HepG2 (cell line): ENCODE data around the gene ERBB3. TPM values are rescaled to one million over a fixed set of nuclear protein-coding genes. Genes with fewer than 3 reads are reported as not detected.
A peak's percentile ranks its signal among the peaks of the same experiment; 100 is the strongest.

ENCODE experiments used
- FOSL2 ChIP-seq: sonication (generic); formaldehyde crosslinking; IDR thresholded peaks from 2 replicates; pipeline ENCODE4 v1.4.0; 2020; ENCODE audit warnings: missing genetic modification reagents
- HNF4A ChIP-seq: sonication (generic); formaldehyde crosslinking; IDR thresholded peaks from 2 replicates; pipeline ENCODE4 v1.4.0; 2020; ENCODE audit warnings: missing genetic modification reagents
- HNRNPL ChIP-seq: fragments of 200-400 bp; formaldehyde crosslinking; IDR thresholded peaks from 2 replicates; pipeline ENCODE4 v1.6.1; 2017; ENCODE audit warnings: mild to moderate bottlenecking, low read depth, low read length
- KAT2B ChIP-seq: fragments of 150-350 bp; IDR thresholded peaks from 2 replicates; pipeline ENCODE4 v1.6.1; 2014; ENCODE audit warnings: low read depth, low read length, borderline replicate concordance
- NCOA5 ChIP-seq: sonication (generic); formaldehyde crosslinking; IDR thresholded peaks from 2 replicates; pipeline ENCODE4 v1.4.0; 2020; ENCODE audit warnings: missing genetic modification reagents
- NFE2L2 ChIP-seq: fragments of 150-350 bp; IDR thresholded peaks from 2 replicates; pipeline ENCODE4 v1.6.1; 2014; ENCODE audit warnings: low read length
- PTBP1 ChIP-seq: fragments of 200-400 bp; formaldehyde crosslinking; IDR thresholded peaks from 2 replicates; pipeline ENCODE4 v1.6.1; 2018; ENCODE audit warnings: low read length, low read depth; ENCODE audit not compliant: poor library complexity, severe bottlenecking
- SMYD3 ChIP-seq: sonication (generic); formaldehyde crosslinking; IDR thresholded peaks from 2 replicates; pipeline ENCODE4 v1.8.1; 2023; ENCODE audit warnings: mild to moderate bottlenecking, missing genetic modification reagents
- SP1 ChIP-seq, 2 experiments: fragments of 450-650 bp in 1 of 2; sonication (generic) in 1 of 2; formaldehyde crosslinking in 1 of 2; IDR thresholded peaks; 2 replicates each; pipeline versions ENCODE4 v1.4.0 to v1.6.1; 2016 to 2020; ENCODE audit warnings: missing genetic modification reagents in 1 of 2
- SP2 ChIP-seq: sonication (generic); formaldehyde crosslinking; IDR thresholded peaks from 2 replicates; pipeline ENCODE4 v1.5.1; 2020; ENCODE audit warnings: mild to moderate bottlenecking, missing genetic modification reagents
- STAG1 ChIP-seq: sonication (generic); formaldehyde crosslinking; IDR thresholded peaks from 2 replicates; pipeline ENCODE4 v1.4.0; 2020; ENCODE audit warnings: missing genetic modification reagents
- TEAD3 ChIP-seq: optimal IDR thresholded peaks from 2 replicates; pipeline ENCODE3; 2016; ENCODE audit warnings: borderline replicate concordance
- YEATS2 ChIP-seq: sonication (generic); formaldehyde crosslinking; IDR thresholded peaks from 2 replicates; pipeline ENCODE4 v1.4.0; 2020; ENCODE audit warnings: missing genetic modification reagents, borderline replicate concordance
- ZNF256 ChIP-seq: sonication (generic); formaldehyde crosslinking; conservative IDR thresholded peaks from 2 replicates; pipeline ENCODE4 v1.4.0; 2020; ENCODE audit warnings: missing genetic modification reagents
- ZNF598 ChIP-seq: sonication (generic); formaldehyde crosslinking; IDR thresholded peaks from 2 replicates; pipeline ENCODE4 v1.5.1; 2020; ENCODE audit warnings: mild to moderate bottlenecking, missing genetic modification reagents, borderline replicate concordance
- ZNF639 ChIP-seq: conservative IDR thresholded peaks from 2 replicates; pipeline ENCODE4 v1.6.1; 2018; ENCODE audit warnings: missing genetic modification reagents
- ZNF766 ChIP-seq: sonication (generic); formaldehyde crosslinking; IDR thresholded peaks from 2 replicates; pipeline ENCODE4 v1.5.0; 2020; ENCODE audit warnings: missing genetic modification reagents, borderline replicate concordance
- polyA plus RNA-seq, 8 experiments: library from polyadenylated mRNA; depleted of rRNA in 3 of 8; stranded (reverse) in 7 of 8; unstranded in 1 of 8; fragments of >200 nt; fragmentation: Illumina TruSeq in 4 of 8; extraction: Trizol in 4 of 8; gene quantifications; 2 replicates each; pipeline versions ENCODE4 v1.2.1 to v1.2.3, GENCODE V29; 2011 to 2016; ENCODE audit warnings: low read depth in 4 of 8, missing spikeins in 1 of 8, mixed read lengths in 1 of 8; ENCODE audit not compliant: insufficient read depth in 1 of 8
- total RNA-seq, 5 experiments: library from RNA; depleted of rRNA; stranded (reverse); fragments of >200 nt; fragmentation: Illumina TruSeq; extraction: Trizol; gene quantifications; 2 replicates each; pipeline ENCODE4 v1.2.3, GENCODE V29; 2016; ENCODE audit warnings: low read depth in 1 of 5
- TF ChIP-seq, protein P1 (sequence below): sonication (generic); formaldehyde crosslinking; IDR thresholded peaks from 2 replicates; pipeline ENCODE4 v1.4.0; 2020; ENCODE audit warnings: missing genetic modification reagents, borderline replicate concordance
- TF ChIP-seq, protein P2 (sequence below): IDR thresholded peaks from 2 replicates; pipeline ENCODE4 v1.6.1; 2016; ENCODE audit warnings: missing compliant biosample characterization, missing genetic modification reagents, borderline replicate concordance
- TF ChIP-seq, protein P3 (sequence below): sonication (generic); formaldehyde crosslinking; IDR thresholded peaks from 2 replicates; pipeline ENCODE4 v1.4.0; 2020; ENCODE audit warnings: missing genetic modification reagents
- TF ChIP-seq, protein P4 (sequence below): sonication (generic); formaldehyde crosslinking; conservative IDR thresholded peaks from 2 replicates; pipeline ENCODE4 v1.4.0; 2020; ENCODE audit warnings: missing genetic modification reagents

The ERBB3 gene
- total and polyA plus RNA-seq, 2 of the 13 experiments (the other 11 are each of a cell fraction or from before 2014, with no cell fraction given), result 93.6 to 358 TPM

DNA sequence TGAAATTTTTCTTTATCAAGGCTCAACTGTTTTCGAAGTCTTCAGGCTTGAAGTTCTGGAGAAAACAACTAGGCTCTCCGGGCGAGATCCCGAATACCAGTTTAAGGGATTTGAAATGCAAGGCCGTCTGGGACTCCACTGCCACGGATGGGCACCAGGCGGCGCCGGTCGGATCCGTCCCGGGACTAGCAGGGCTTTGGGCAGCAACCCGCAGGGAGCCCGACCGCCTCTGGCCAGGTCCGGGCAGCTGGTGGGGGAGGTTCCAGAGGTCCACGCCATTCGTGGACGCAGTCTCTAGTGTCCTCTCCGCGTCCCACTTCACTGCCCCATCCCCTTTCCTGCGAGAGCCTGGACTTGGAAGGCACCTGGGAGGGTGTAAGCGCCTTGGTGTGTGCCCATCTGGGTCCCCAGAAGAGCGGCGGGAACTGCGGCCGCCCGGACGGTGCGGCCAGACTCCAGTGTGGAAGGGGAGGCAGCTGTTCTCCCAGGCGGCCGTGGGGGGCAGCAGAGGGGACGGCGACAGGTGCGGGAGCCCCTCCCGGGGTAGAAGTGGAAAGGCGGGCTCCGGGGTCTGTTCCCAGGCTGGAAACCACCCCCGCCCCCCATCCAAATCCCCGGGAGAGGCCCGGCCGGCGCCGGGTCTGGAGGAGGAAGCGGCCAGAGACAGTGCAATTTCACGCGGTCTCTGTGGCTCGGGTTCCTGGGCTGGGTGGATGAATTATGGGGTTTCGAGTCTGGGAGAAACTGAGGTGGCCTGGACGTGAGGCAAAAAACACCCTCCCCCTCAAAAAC is 838 bp upstream of the ERBB3 start (continued):
- no peak for TF ChIP-seq SP1 (IDR thresholded peaks at IDR 0.05)
- peak; percentile 27; the same call in 1 of the 2 replicates for TF ChIP-seq SP1 (CRISPR knock-in tag; IDR thresholded peaks at IDR 0.05)
- peak; percentile 58 for TF ChIP-seq PTBP1
- TF ChIP-seq, protein P1, sequence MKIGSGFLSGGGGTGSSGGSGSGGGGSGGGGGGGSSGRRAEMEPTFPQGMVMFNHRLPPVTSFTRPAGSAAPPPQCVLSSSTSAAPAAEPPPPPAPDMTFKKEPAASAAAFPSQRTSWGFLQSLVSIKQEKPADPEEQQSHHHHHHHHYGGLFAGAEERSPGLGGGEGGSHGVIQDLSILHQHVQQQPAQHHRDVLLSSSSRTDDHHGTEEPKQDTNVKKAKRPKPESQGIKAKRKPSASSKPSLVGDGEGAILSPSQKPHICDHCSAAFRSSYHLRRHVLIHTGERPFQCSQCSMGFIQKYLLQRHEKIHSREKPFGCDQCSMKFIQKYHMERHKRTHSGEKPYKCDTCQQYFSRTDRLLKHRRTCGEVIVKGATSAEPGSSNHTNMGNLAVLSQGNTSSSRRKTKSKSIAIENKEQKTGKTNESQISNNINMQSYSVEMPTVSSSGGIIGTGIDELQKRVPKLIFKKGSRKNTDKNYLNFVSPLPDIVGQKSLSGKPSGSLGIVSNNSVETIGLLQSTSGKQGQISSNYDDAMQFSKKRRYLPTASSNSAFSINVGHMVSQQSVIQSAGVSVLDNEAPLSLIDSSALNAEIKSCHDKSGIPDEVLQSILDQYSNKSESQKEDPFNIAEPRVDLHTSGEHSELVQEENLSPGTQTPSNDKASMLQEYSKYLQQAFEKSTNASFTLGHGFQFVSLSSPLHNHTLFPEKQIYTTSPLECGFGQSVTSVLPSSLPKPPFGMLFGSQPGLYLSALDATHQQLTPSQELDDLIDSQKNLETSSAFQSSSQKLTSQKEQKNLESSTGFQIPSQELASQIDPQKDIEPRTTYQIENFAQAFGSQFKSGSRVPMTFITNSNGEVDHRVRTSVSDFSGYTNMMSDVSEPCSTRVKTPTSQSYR (CRISPR knock-in tag), result peak; percentile 33; the same call in 1 of the 2 replicates
- TF ChIP-seq STAG1 (CRISPR knock-in tag), result peak; percentile 47
- TF ChIP-seq, protein P2, sequence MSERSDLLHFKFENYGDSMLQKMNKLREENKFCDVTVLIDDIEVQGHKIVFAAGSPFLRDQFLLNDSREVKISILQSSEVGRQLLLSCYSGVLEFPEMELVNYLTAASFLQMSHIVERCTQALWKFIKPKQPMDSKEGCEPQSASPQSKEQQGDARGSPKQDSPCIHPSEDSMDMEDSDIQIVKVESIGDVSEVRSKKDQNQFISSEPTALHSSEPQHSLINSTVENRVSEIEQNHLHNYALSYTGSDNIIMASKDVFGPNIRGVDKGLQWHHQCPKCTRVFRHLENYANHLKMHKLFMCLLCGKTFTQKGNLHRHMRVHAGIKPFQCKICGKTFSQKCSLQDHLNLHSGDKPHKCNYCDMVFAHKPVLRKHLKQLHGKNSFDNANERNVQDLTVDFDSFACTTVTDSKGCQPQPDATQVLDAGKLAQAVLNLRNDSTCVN, result peak; percentile 23; the same call in 1 of the 2 replicates
- 0 out of 2 replicates have a peak, but pooled peaks have one; percentile 49 for TF ChIP-seq ZNF766 (CRISPR knock-in tag)
- TF ChIP-seq HNRNPL, result peak; percentile 91
- TF ChIP-seq KAT2B, result no peak
- no peak for TF ChIP-seq NCOA5 (CRISPR knock-in tag)
- TF ChIP-seq, protein P3, sequence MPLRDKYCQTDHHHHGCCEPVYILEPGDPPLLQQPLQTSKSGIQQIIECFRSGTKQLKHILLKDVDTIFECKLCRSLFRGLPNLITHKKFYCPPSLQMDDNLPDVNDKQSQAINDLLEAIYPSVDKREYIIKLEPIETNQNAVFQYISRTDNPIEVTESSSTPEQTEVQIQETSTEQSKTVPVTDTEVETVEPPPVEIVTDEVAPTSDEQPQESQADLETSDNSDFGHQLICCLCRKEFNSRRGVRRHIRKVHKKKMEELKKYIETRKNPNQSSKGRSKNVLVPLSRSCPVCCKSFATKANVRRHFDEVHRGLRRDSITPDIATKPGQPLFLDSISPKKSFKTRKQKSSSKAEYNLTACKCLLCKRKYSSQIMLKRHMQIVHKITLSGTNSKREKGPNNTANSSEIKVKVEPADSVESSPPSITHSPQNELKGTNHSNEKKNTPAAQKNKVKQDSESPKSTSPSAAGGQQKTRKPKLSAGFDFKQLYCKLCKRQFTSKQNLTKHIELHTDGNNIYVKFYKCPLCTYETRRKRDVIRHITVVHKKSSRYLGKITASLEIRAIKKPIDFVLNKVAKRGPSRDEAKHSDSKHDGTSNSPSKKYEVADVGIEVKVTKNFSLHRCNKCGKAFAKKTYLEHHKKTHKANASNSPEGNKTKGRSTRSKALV (CRISPR knock-in tag), result peak; percentile 49; the same call in 1 of the 2 replicates
- no peak for TF ChIP-seq ZNF256 (CRISPR knock-in tag)
- TF ChIP-seq ZNF598 (CRISPR knock-in tag), result no peak
- TF ChIP-seq YEATS2 (CRISPR knock-in tag), result peak; percentile 44; the same call in 1 of the 2 replicates
- no peak; the same call in 1 of the 2 replicates for TF ChIP-seq ZNF639
- TF ChIP-seq SP2 (CRISPR knock-in tag), result no peak
- peak; percentile 43 for TF ChIP-seq TEAD3 (CRISPR knock-in tag)
- TF ChIP-seq FOSL2, result peak; percentile 1; the same call in 1 of the 2 replicates
- TF ChIP-seq, protein P4, sequence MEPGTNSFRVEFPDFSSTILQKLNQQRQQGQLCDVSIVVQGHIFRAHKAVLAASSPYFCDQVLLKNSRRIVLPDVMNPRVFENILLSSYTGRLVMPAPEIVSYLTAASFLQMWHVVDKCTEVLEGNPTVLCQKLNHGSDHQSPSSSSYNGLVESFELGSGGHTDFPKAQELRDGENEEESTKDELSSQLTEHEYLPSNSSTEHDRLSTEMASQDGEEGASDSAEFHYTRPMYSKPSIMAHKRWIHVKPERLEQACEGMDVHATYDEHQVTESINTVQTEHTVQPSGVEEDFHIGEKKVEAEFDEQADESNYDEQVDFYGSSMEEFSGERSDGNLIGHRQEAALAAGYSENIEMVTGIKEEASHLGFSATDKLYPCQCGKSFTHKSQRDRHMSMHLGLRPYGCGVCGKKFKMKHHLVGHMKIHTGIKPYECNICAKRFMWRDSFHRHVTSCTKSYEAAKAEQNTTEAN (CRISPR knock-in tag), result peak; percentile 42; the same call in 1 of the 2 replicates
- no peak for TF ChIP-seq NFE2L2
- no peak for TF ChIP-seq SMYD3 (CRISPR knock-in tag)
- TF ChIP-seq HNF4A (CRISPR knock-in tag), result 0 out of 2 replicates have a peak, but pooled peaks have one; percentile 3
